ENCODE measurements around the gene AGAP1. TPM values are rescaled to one million over a fixed set of nuclear protein-coding genes. Genes with fewer than 3 reads are reported as not detected.

The AGAP1 gene
- polyA plus RNA-seq, 4 donors: 20.2 to 21.2 (median 20.3) TPM

- no peak for DNase-seq (ENCODE audit: low read depth in 4 of 4, low spot score in 3 of 4)
These were observed 124.2 kb downstream of the AGAP1 start for GRCh38 chr2:235618039-235618438.

GRCh38 chr2:235619544-235619943 lies 125.7 kb downstream of the AGAP1 start:
- DNase-seq (ENCODE audit: low read depth in 4 of 4, low spot score in 3 of 4): no peak

GRCh38 chr2:235621736-235622135 lies 127.9 kb downstream of the AGAP1 start:
- DNase-seq (ENCODE audit: low read depth in 4 of 4, low spot score in 3 of 4): no peak

- no peak for DNase-seq (ENCODE audit: low read depth in 4 of 4, low spot score in 3 of 4)
These were observed 129.3 kb downstream of the AGAP1 start for GRCh38 chr2:235623111-235623510.

- DNase-seq (ENCODE audit: low read depth in 4 of 4, low spot score in 3 of 4): no peak
These were observed 129.9 kb downstream of the AGAP1 start for GRCh38 chr2:235623752-235624151.

- DNase-seq (ENCODE audit: low read depth in 4 of 4, low spot score in 3 of 4): no peak
These were observed 132.8 kb downstream of the AGAP1 start for GRCh38 chr2:235626658-235627057.

- DNase-seq (ENCODE audit: low read depth in 4 of 4, low spot score in 3 of 4): no peak
These were observed 133.8 kb downstream of the AGAP1 start for GRCh38 chr2:235627682-235628081.

GRCh38 chr2:235630718-235631296 lies 137.0 kb downstream of the AGAP1 start:
- DNase-seq (ENCODE audit: low read depth in 4 of 4, low spot score in 3 of 4): no peak

- DNase-seq (ENCODE audit: low read depth in 4 of 4, low spot score in 3 of 4): no peak
These were observed 140.8 kb downstream of the AGAP1 start for GRCh38 chr2:235634435-235635158.

GRCh38 chr2:235636546-235636945 lies 142.7 kb downstream of the AGAP1 start:
- DNase-seq (ENCODE audit: low read depth in 4 of 4, low spot score in 3 of 4): no peak

- no peak for DNase-seq (ENCODE audit: low read depth in 4 of 4, low spot score in 3 of 4)
These were observed 144.1 kb downstream of the AGAP1 start for GRCh38 chr2:235637896-235638295.

- no peak for DNase-seq (ENCODE audit: low read depth in 4 of 4, low spot score in 3 of 4)
These were observed 144.9 kb downstream of the AGAP1 start for GRCh38 chr2:235638541-235639427.

GRCh38 chr2:235639428-235639773 lies 145.6 kb downstream of the AGAP1 start:
- DNase-seq (ENCODE audit: low read depth in 4 of 4, low spot score in 3 of 4): no peak

- DNase-seq (ENCODE audit: low read depth in 4 of 4, low spot score in 3 of 4): no peak
These were observed 146.0 kb downstream of the AGAP1 start for GRCh38 chr2:235639885-235640284.

GRCh38 chr2:235640377-235640776 lies 146.5 kb downstream of the AGAP1 start:
- DNase-seq (ENCODE audit: low read depth in 4 of 4, low spot score in 3 of 4): no peak

- DNase-seq (ENCODE audit: low read depth in 4 of 4, low spot score in 3 of 4): no peak
These were observed 147.3 kb downstream of the AGAP1 start for GRCh38 chr2:235640926-235641723.

- no peak for DNase-seq (ENCODE audit: low read depth in 4 of 4, low spot score in 3 of 4)
These were observed 148.1 kb downstream of the AGAP1 start for GRCh38 chr2:235641956-235642355.

GRCh38 chr2:235642446-235643098 lies 148.7 kb downstream of the AGAP1 start:
- no peak for DNase-seq (ENCODE audit: low read depth in 4 of 4, low spot score in 3 of 4)

- DNase-seq (ENCODE audit: low read depth in 4 of 4, low spot score in 3 of 4): no peak
These were observed 150.1 kb downstream of the AGAP1 start for GRCh38 chr2:235643680-235644511.
